Stomach smooth muscle (tissue), 2 donors: Measurements from ENCODE around the gene CDON.

Experiments
- H3K27ac ChIP-seq: one replicate; pipeline ENCODE4 v1.7.0; 2013; ENCODE audit warnings: mild to moderate bottlenecking, low read length, inconsistent platforms
- H3K27me3 ChIP-seq, 2 donors: one replicate each; pipeline ENCODE4 v1.7.0; 2013; ENCODE audit warnings: low read length in 2 of 2; ENCODE audit not compliant: insufficient read depth in 2 of 2, control insufficient read depth in 1 of 2
- H3K36me3 ChIP-seq, 2 donors: one replicate each; pipeline ENCODE4 v1.7.0; 2013; ENCODE audit warnings: low read length in 2 of 2; ENCODE audit not compliant: control insufficient read depth in 2 of 2, insufficient read depth in 2 of 2
- H3K4me1 ChIP-seq: one replicate; pipeline ENCODE4 v1.7.0; 2013; ENCODE audit warnings: low read length; ENCODE audit not compliant: control insufficient read depth, insufficient read depth
- H3K4me3 ChIP-seq, 2 donors: one replicate each; pipeline ENCODE4 v1.7.0; 2013; ENCODE audit warnings: low read length in 2 of 2
- H3K9ac ChIP-seq, 2 donors: one replicate each; pipeline ENCODE4 v1.7.0; 2013; ENCODE audit warnings: low read length in 2 of 2, mild to moderate bottlenecking in 1 of 2
- H3K9me3 ChIP-seq, 2 donors: one replicate each; pipeline ENCODE4 v1.7.0; 2013; ENCODE audit warnings: low read length in 2 of 2; ENCODE audit not compliant: control insufficient read depth in 2 of 2
- donor health status: healthy.
- donor health status: Pancreatic carcinoma.

The CDON gene

GRCh38 chr11:125976156-125976555 is 86.5 kb downstream of the CDON start:
- H3K36me3 ChIP-seq: peaks cover 7 to 8% of the 10 kb centered on the region in 2 donors
- no peak overlapping the region for H3K27ac ChIP-seq
- H3K27me3 ChIP-seq: no peaks in the 10 kb centered on the region
- no peaks in the 10 kb centered on the region for H3K4me1 ChIP-seq
- H3K9me3 ChIP-seq: no peaks in the 10 kb centered on the region
- no peak overlapping the region for H3K9ac ChIP-seq
- no peak overlapping the region for H3K4me3 ChIP-seq

DNA sequence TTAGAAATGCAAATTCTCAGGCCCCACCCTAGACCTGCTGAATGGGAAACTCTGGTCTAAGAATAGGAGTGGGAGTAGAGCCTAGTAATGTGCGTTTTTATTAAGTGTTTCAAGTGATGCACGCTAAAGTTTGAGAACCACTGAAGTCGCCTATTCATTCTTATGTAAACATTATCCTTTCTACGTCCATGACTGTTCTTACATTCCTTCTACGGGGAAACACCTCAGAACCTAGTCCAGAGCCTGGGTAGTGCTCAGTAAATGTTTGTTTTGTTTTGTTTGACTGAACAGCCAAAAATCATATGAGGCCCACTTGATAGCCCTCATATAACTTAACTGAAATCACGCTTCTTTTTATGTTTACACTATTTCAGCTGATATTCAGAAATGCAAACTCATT is 87.0 kb downstream of the CDON start:
- no peaks in the 10 kb centered on the region for H3K27me3 ChIP-seq
- no peak overlapping the region for H3K9ac ChIP-seq
- H3K9me3 ChIP-seq: no peaks in the 10 kb centered on the region
- H3K27ac ChIP-seq: no peak overlapping the region
- no peak overlapping the region for H3K4me3 ChIP-seq
- no peaks in the 10 kb centered on the region for H3K4me1 ChIP-seq
- H3K36me3 ChIP-seq: peaks cover 2 to 3% of the 10 kb centered on the region in 2 donors

GRCh38 chr11:125974284-125974683 is 88.4 kb downstream of the CDON start:
- H3K27ac ChIP-seq: no peak overlapping the region
- H3K9me3 ChIP-seq: no peaks in the 10 kb centered on the region
- H3K27me3 ChIP-seq: no peaks in the 10 kb centered on the region
- H3K36me3 ChIP-seq: peaks cover 4 to 7% of the 10 kb centered on the region in 2 donors
- H3K4me1 ChIP-seq: no peaks in the 10 kb centered on the region
- H3K9ac ChIP-seq: no peak overlapping the region
- no peak overlapping the region for H3K4me3 ChIP-seq

GRCh38 chr11:125971618-125972017 is 91.0 kb downstream of the CDON start:
- Histone ChIP-seq H3K27me3 (no peaks in the 10 kb centered on the region), H3K27ac (no peak overlapping the region), H3K4me3 (no peak overlapping the region), H3K4me1 (no peaks in the 10 kb centered on the region), H3K9me3 (no peaks in the 10 kb centered on the region), H3K36me3 (peaks cover 4 to 7% of the 10 kb centered on the region in 2 donors), H3K9ac (no peak overlapping the region)

GRCh38 chr11:125968354-125968753 is 94.3 kb downstream of the CDON start:
- no peak overlapping the region for H3K9ac ChIP-seq
- no peaks in the 10 kb centered on the region for H3K9me3 ChIP-seq
- no peak overlapping the region for H3K4me3 ChIP-seq
- no peaks in the 10 kb centered on the region for H3K27me3 ChIP-seq
- peaks cover 2 to 8% of the 10 kb centered on the region in 2 donors for H3K36me3 ChIP-seq
- H3K27ac ChIP-seq: no peak overlapping the region
- H3K4me1 ChIP-seq: no peaks in the 10 kb centered on the region

GRCh38 chr11:125967515-125967914 is 95.2 kb downstream of the CDON start:
- Histone ChIP-seq H3K27ac (no peak overlapping the region), H3K4me3 (no peak overlapping the region), H3K4me1 (no peaks in the 10 kb centered on the region), H3K9me3 (no peaks in the 10 kb centered on the region), H3K27me3 (no peaks in the 10 kb centered on the region), H3K9ac (no peak overlapping the region), H3K36me3 (peaks cover 2 to 8% of the 10 kb centered on the region in 2 donors)

- H3K27me3 ChIP-seq: no peaks in the 10 kb centered on the region
- H3K4me1 ChIP-seq: peaks cover 3% of the 10 kb centered on the region
- no peaks in the 10 kb centered on the region for H3K9me3 ChIP-seq
Measured at GRCh38 chr11:125960771-125961170, 101.9 kb downstream of the CDON start.

DNA sequence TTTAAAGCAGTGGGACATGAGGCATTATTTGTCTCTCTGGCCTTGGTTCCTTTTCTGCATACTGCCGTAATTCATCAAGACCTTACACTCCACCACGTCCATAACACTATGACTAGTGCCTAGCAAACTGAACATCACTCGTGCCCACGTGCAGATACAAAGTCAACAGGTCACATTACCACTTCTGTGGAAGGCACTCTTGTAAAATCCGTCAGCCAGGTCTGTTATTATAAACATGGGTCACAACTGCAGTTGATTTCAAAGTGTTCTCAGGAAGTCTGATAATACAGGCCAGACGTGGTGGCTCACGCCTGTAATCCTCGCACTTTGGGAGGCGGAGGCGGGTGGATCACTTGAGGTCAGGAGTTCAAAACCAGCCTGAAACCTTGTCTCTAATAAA is 102.7 kb downstream of the CDON start:
- Histone ChIP-seq H3K9me3 (no peaks in the 10 kb centered on the region), H3K27me3 (no peaks in the 10 kb centered on the region), H3K27ac (no peak overlapping the region), H3K4me1 (peaks cover 3% of the 10 kb centered on the region), H3K9ac (no peak overlapping the region), H3K36me3 (peaks cover 24 to 29% of the 10 kb centered on the region in 2 donors), H3K4me3 (no peak overlapping the region)

More at GRCh38 chr11:125960771-125961170, 101.9 kb downstream of the CDON start:
- Histone ChIP-seq H3K9ac (no peak overlapping the region), H3K36me3 (peaks cover 24 to 27% of the 10 kb centered on the region in 2 donors), H3K27ac (no peak overlapping the region), H3K4me3 (no peak overlapping the region)

DNA sequence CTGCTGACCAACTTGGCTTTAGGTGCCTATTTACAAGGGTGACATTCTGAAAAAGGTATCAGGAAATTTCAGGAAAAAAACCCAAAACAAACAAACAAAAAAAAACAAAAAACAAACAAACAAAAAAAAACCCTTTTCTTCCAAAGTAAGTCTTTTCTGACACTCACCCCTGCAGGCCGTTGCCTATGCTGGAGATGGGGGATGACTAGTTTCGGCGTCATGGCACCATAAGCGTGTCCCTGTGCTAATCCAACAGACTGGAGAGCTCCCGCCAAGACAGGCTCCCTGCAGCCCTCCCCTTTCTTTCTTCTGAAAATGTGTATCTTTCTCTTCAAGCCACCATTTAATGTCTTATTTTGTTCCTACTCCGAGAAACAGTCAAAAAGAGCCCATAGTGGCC is 103.2 kb downstream of the CDON start:
- H3K9me3 ChIP-seq: no peaks in the 10 kb centered on the region
- peaks cover 24 to 29% of the 10 kb centered on the region in 2 donors for H3K36me3 ChIP-seq
- no peak overlapping the region for H3K27ac ChIP-seq
- no peak overlapping the region for H3K4me3 ChIP-seq
- peaks cover 3% of the 10 kb centered on the region for H3K4me1 ChIP-seq
- H3K9ac ChIP-seq: no peak overlapping the region
- H3K27me3 ChIP-seq: no peaks in the 10 kb centered on the region

DNA sequence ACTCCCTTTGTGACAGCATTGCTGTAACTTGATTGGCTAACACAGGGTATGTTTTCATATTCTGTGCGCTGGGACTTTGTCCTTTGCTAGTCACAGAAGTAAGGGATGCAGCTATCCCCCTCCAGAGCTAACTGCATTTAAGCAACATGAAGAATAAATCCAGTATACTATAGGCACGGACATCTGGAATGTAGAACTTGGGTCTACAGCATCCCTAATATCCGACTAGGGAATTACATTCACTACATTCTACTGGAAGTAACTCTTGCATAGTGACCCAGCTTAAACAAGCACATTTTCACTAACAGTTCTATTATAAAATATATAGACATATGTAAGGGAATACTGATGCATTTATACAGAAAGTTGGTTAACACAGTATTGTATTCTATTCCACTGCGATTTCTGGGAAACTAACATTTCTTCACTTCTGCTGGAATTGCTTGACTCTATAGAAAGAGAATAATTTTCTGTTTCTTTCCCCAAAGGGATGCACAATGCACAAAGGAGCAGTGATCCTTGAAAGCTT is 103.7 kb downstream of the CDON start:
- no peaks in the 10 kb centered on the region for H3K27me3 ChIP-seq
- no peak overlapping the region for H3K27ac ChIP-seq
- peaks cover 24 to 29% of the 10 kb centered on the region in 2 donors for H3K36me3 ChIP-seq
- no peak overlapping the region for H3K9ac ChIP-seq
- H3K4me1 ChIP-seq: peaks cover 3% of the 10 kb centered on the region
- H3K9me3 ChIP-seq: no peaks in the 10 kb centered on the region
- H3K4me3 ChIP-seq: no peak overlapping the region

DNA sequence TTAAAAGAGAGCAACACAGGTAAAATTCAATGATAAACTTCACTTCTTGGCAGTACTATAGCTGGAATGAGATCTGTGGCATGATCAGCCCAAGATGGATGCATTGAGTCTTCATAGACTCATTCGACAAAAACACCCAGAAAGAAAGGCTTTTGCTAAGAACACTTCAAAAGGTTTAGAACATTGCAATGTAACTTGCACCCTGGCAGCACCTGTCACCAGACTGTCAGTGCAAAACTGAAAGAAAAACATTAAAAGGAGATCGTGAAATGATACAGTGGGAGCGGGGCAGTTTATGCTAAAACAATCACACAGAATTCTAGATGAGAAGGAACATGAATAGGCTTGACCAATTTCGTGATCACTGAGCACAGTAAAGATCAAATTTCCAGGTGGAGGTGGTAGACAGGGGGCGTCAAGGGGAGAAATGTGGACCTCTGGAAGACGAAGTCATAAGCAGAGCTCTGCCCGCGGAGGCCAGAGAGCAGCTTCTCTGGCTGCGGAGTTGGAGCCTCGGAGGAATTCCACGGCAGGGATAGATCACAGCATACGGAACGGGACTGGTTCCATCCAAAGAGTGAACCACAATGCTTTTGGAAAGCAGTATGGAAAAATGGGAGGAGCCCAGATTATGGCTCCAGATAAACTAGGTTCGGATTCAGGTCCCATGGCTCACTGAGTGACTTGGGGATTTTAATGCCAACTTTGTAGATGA is 104.9 kb downstream of the CDON start:
- H3K9me3 ChIP-seq: no peaks in the 10 kb centered on the region
- peaks cover 13% of the 10 kb centered on the region for H3K4me1 ChIP-seq
- no peak overlapping the region for H3K4me3 ChIP-seq
- no peaks in the 10 kb centered on the region for H3K27me3 ChIP-seq
- no peak overlapping the region for H3K9ac ChIP-seq
- no peak overlapping the region for H3K27ac ChIP-seq
- peaks cover 24 to 29% of the 10 kb centered on the region in 2 donors for H3K36me3 ChIP-seq
